COLO668 (cell line): ENCODE data around the gene FGD3.
"Not testable (repeated sequence)": the region's sequence is repeated elsewhere in the genome, so short reads cannot be mapped to it uniquely, and the experiment has no call there.

ENCODE experiments used
- DNase-seq: peaks from one replicate; lab custom pipeline; 2025; ENCODE audit not compliant: unreplicated experiment; lab: John Stamatoyannopoulos, UW

FGD3 gene

GRCh38 chr9:92947268-92948037 lies at the start of gene FGD3:
TSS of gene FGD3 (plus strand) at chr9:92947523. CDS start at chr9:92976257, 28,734 bp downstream.
- DNase-seq: peak; percentile 70

- not testable (repeated sequence) for DNase-seq
Measured at GRCh38 chr9:92905137-92905536, 42.2 kb upstream of the FGD3 start.

GRCh38 chr9:92911511-92912475 lies 35.5 kb upstream of the FGD3 start:
- no peak for DNase-seq

GRCh38 chr9:92917176-92917800 lies 30.0 kb upstream of the FGD3 start:
- peak; percentile 14 for DNase-seq

- DNase-seq: no peak
Measured at GRCh38 chr9:92920437-92920836, 26.9 kb upstream of the FGD3 start.

GRCh38 chr9:92931606-92932005 lies 15.7 kb upstream of the FGD3 start:
- DNase-seq: no peak

GRCh38 chr9:92934321-92934720 lies 13.0 kb upstream of the FGD3 start:
- DNase-seq: no peak

- no peak for DNase-seq
Measured at GRCh38 chr9:92938025-92938424, 9.3 kb upstream of the FGD3 start.

GRCh38 chr9:92941861-92942260 lies 5.5 kb upstream of the FGD3 start:
- DNase-seq: no peak

GRCh38 chr9:92942688-92943616 lies 4.4 kb upstream of the FGD3 start:
- no peak for DNase-seq

GRCh38 chr9:92944921-92945320 lies 2.4 kb upstream of the FGD3 start:
- no peak for DNase-seq

GRCh38 chr9:92945796-92946195 lies 1.5 kb upstream of the FGD3 start:
- no peak for DNase-seq

- no peak for DNase-seq
Measured at GRCh38 chr9:92948038-92948534, 763 bp downstream of the FGD3 start.

- DNase-seq: no peak
Measured at GRCh38 chr9:92948632-92949031, 1.3 kb downstream of the FGD3 start.

- DNase-seq: no peak
Measured at GRCh38 chr9:92949266-92949982, 2.1 kb downstream of the FGD3 start.

GRCh38 chr9:92950359-92950955 lies 3.1 kb downstream of the FGD3 start:
- DNase-seq: no peak

- DNase-seq: peak; percentile 38
Measured at GRCh38 chr9:92952906-92953610, 5.7 kb downstream of the FGD3 start.

- DNase-seq: no peak
Measured at GRCh38 chr9:92954049-92954861, 6.9 kb downstream of the FGD3 start.
